Osteocyte (in vitro differentiated cells): ENCODE data around the gene DNAJC16. TPM values are rescaled to one million over a fixed set of nuclear protein-coding genes. Genes with fewer than 3 reads are reported as not detected.

Experiments
- DNase-seq: peaks from one replicate; pipeline ENCODE4 v3.0.0; 2021; ENCODE audit warnings: mixed read lengths; ENCODE audit not compliant: unreplicated experiment; ENCODE audit errors: extremely low spot score
- H3K27ac Mint-ChIP-seq: one replicate; pipeline ENCODE4 v1.8.0; 2021; ENCODE audit warnings: mild to moderate bottlenecking, mixed read lengths; ENCODE audit not compliant: unreplicated experiment
- H3K27me3 Mint-ChIP-seq: one replicate; pipeline ENCODE4 v1.8.0; 2021; ENCODE audit warnings: mixed read lengths; ENCODE audit not compliant: unreplicated experiment
- H3K36me3 Mint-ChIP-seq: one replicate; pipeline ENCODE4 v1.8.0; 2021; ENCODE audit warnings: mixed read lengths; ENCODE audit not compliant: unreplicated experiment
- H3K4me1 Mint-ChIP-seq: one replicate; pipeline ENCODE4 v1.8.0; 2021; ENCODE audit warnings: mixed read lengths; ENCODE audit not compliant: unreplicated experiment
- H3K4me3 Mint-ChIP-seq: one replicate; pipeline ENCODE4 v1.8.0; 2021; ENCODE audit warnings: mild to moderate bottlenecking, moderate library complexity, mixed read lengths; ENCODE audit not compliant: unreplicated experiment
- H3K9me3 Mint-ChIP-seq: one replicate; pipeline ENCODE4 v1.8.0; 2021; ENCODE audit warnings: mixed read lengths; ENCODE audit not compliant: unreplicated experiment
- CTCF ChIP-seq: fragments of 200-600 bp; sonication (generic); IDR thresholded peaks from 2 replicates; pipeline ENCODE4 v1.5.0; 2021; ENCODE audit warnings: antibody characterized with exemption, mild to moderate bottlenecking, moderate library complexity
- total RNA-seq: library from RNA; stranded (reverse); gene quantifications from 2 replicates; pipeline ENCODE4 v1.2.1, GENCODE V29; 2021

DNAJC16 gene
- total RNA-seq, 1 donor from 2014 or later = 20.8 TPM

DNA sequence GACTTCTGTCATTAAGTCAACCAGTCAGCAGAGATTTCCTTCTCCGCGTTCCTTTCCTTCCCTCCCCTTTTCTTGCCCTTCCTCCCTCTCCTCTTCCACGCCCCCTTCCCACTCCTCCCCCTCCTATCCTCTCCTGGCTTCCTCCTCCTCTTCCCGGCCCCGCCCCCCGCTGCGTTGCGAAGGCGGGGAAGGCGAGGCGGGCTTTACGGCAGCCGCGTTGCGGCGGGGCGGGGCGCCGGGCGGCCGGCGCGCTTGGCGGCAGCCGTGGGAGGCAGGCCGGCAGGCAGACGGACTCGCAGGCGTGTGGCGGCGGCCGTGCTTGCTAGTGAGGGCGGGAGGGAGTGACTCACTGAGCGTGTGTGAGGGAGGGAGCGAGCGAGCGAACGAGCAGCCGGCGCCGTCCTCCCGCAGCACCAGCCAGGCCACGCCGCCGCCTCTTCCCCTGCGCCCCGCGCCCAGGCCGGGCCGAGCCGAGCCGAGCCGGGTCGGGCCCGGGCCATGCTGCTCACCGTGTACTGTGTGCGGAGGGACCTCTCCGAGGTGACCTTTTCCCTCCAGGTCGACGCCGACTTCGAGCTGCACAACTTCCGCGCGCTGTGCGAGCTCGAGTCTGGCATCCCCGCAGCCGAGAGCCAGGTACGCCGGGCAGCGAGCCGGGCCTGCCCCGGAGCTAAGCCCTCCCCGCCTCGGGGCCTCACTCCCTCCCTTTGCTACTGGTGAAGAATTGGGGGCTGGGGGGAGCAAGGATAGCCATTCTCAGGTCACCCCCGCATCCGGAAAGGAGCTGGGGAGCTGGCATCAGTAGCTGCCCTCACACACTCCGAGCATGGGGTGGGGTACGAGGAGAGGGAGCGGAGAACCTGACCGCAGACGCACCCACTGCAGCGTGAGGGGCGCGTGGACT lies 90.8 kb downstream of the DNAJC16 start, which contains the start of gene DDI2:
TSS of gene DDI2 (plus strand) at position 286 of the 904 bp plus-strand sequence. CDS start at position 499, 213 bp downstream.
- no peak for TF ChIP-seq CTCF
- Mint-ChIP-seq H3K27me3 (no peaks in the 10 kb centered on the region), H3K27ac (peak within 1 kb of the TSS; percentile 95), H3K36me3 (no peaks in the 10 kb centered on the region), H3K4me1 (peaks cover 33% of the 10 kb centered on the region), H3K9me3 (no peaks in the 10 kb centered on the region), H3K4me3 (peak within 1 kb of the TSS; percentile 83)
- DNase-seq = peak; percentile 99

DNA sequence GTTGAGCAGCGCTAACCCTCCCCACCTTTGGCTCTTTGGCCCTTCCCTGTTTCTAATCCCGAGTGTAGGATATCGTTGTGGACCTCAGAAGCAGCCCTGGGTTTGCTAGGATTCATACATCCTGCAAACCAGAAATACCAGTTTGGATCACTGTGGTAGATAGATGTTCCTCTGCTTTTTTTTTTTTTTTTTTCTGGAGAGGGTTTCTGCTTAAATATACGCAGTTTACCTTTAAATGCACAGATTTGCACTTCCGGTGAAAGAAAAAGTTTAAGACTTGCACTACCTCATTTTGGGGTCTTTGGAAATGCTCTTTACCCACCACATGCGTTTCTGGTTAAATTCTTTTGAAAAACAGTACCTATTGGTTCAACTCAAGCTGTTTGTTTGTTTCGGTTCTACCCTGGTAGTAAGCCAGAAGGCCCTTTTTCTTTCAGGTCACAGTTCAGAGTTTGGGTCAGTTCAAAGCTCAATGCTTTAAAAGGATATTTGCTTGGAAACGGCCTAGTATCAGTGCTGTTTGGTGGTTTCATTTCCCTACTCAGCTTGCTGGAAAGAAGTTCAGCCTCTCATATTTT lies 91.5 kb downstream of the DNAJC16 start:
- H3K9me3 Mint-ChIP-seq = no peaks in the 10 kb centered on the region
- no peaks in the 10 kb centered on the region for H3K36me3 Mint-ChIP-seq
- H3K4me3 Mint-ChIP-seq = peak overlapping the region; percentile 83
- no peaks in the 10 kb centered on the region for H3K27me3 Mint-ChIP-seq
- DNase-seq = no peak
- no peak for TF ChIP-seq CTCF
- peak overlapping the region; percentile 89 for H3K27ac Mint-ChIP-seq
- H3K4me1 Mint-ChIP-seq = peaks cover 35% of the 10 kb centered on the region

GRCh38 chr1:15618655-15619525 lies 92.2 kb downstream of the DNAJC16 start:
- no peak for DNase-seq
- peaks cover 35% of the 10 kb centered on the region for H3K4me1 Mint-ChIP-seq

GRCh38 chr1:15620155-15620545 lies 93.5 kb downstream of the DNAJC16 start:
- peaks cover 44% of the 10 kb centered on the region for H3K4me1 Mint-ChIP-seq
- no peak overlapping the region for H3K4me3 Mint-ChIP-seq
- peaks cover 1% of the 10 kb centered on the region for H3K36me3 Mint-ChIP-seq
- TF ChIP-seq CTCF = no peak
- H3K27ac Mint-ChIP-seq = peak overlapping the region; percentile 31
- H3K9me3 Mint-ChIP-seq = no peaks in the 10 kb centered on the region
- no peaks in the 10 kb centered on the region for H3K27me3 Mint-ChIP-seq
- DNase-seq = no peak

More at GRCh38 chr1:15618655-15619525, 92.2 kb downstream of the DNAJC16 start:
- Mint-ChIP-seq H3K9me3 (no peaks in the 10 kb centered on the region), H3K27ac (peak overlapping the region; percentile 89), H3K36me3 (no peaks in the 10 kb centered on the region), H3K27me3 (no peaks in the 10 kb centered on the region), H3K4me3 (peak overlapping the region; percentile 83)
- TF ChIP-seq CTCF = no peak
